AG04449 (cell line): ENCODE results near the gene SDCBP2.

Experiments used
- CTCF ChIA-PET: fragments of 350-600 bp; formaldehyde crosslinking; extraction: SDS; loops from one replicate; lab custom pipeline; 2021; ENCODE audit warnings: antibody characterized with exemption; lab: Yijun Ruan, JAX
- POLR2A ChIA-PET: fragments of 400-600, 350-600 bp; formaldehyde crosslinking; extraction: SDS; loops from one replicate; lab custom pipeline; 2020; ENCODE audit warnings: antibody characterized with exemption, inconsistent platforms; lab: Yijun Ruan, JAX
- DNase-seq: peaks from one replicate; pipeline ENCODE4 v3.0.0-alpha.2; 2010; ENCODE audit warnings: low read depth, low spot score
- H3K4me3 ChIP-seq: 2 replicates; pipeline ENCODE4 v1.5.1; 2011; ENCODE audit warnings: low read depth, mild to moderate bottlenecking, control low read depth, low read length
- TF ChIP-seq, protein P1 (sequence below): IDR thresholded peaks from one replicate; pipeline ENCODE4 v1.5.1; 2011; ENCODE audit warnings: mild to moderate bottlenecking, moderate library complexity, low read length, control low read depth, inconsistent platforms; ENCODE audit not compliant: insufficient read depth; ENCODE audit errors: missing control alignments

SDCBP2 gene

DNA sequence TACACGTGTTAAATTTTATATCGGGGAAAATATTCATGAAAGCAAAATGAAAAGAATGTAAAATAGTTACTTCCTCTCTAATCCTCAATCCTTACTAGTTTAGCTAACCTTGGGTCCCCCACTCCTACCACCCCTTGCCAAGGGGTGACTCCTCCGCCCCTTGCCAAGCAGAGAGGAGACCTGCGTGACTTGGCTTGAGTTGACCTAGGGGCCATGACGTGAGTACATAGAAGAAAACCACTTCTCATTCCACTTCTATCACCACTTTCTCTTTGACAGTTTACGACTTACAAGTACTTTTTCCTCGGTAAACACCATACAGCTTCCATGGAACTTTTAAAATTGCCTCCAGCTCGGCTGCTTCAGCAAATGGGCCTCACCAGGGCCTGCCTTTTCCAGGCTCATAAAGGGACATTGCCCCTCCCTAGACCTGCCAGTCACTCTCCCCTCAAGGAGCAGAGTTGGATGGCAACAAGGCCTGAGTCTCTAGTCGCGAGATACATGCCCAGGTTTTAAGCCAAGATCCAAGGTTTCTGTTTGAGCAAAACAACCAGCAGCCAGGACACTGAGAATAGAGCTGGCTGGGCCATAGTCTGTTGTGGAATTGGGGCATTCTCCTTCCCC lies 29.9 kb downstream of the SDCBP2 start:
- TF ChIP-seq, protein P1, sequence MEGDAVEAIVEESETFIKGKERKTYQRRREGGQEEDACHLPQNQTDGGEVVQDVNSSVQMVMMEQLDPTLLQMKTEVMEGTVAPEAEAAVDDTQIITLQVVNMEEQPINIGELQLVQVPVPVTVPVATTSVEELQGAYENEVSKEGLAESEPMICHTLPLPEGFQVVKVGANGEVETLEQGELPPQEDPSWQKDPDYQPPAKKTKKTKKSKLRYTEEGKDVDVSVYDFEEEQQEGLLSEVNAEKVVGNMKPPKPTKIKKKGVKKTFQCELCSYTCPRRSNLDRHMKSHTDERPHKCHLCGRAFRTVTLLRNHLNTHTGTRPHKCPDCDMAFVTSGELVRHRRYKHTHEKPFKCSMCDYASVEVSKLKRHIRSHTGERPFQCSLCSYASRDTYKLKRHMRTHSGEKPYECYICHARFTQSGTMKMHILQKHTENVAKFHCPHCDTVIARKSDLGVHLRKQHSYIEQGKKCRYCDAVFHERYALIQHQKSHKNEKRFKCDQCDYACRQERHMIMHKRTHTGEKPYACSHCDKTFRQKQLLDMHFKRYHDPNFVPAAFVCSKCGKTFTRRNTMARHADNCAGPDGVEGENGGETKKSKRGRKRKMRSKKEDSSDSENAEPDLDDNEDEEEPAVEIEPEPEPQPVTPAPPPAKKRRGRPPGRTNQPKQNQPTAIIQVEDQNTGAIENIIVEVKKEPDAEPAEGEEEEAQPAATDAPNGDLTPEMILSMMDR = no peak
- no peak for DNase-seq
- ChIA-PET CTCF (interaction anchor here (0.9 to 2.6 kb wide), 2 partner anchors 13 to 138 kb away, joined by 4 to 13 read pairs; no protein-coding TSS in a partner anchor), POLR2A (no interaction called here)
- no peak overlapping the region for H3K4me3 ChIP-seq

DNA sequence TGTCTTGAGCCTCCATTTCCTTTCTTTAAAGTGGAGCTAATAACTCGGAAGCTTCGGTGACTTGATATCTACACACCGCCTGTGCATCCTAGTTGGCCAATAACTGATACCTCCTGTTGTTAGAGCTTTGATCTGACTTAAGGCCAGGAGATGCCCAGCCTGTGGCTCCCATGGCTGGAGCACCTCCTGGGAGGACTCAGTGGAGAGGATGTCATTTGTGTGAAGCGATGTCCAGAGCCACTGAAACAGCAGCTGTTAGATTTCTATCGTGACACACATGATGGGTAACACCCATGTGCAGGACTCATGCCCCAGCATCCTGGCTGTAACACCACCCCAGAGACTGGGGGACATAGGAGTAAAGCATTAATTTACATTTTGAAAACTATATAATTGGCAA lies 30.8 kb downstream of the SDCBP2 start:
- H3K4me3 ChIP-seq = no peak overlapping the region
- TF ChIP-seq, protein P1 = no peak
- no peak for DNase-seq
- ChIA-PET POLR2A (interaction anchor here (0.6 kb wide), 1 partner anchor 36 kb away, joined by 3 read pairs; no protein-coding TSS in a partner anchor), CTCF (interaction anchor here (0.9 to 2.6 kb wide), 2 partner anchors 14 to 139 kb away, joined by 4 to 13 read pairs; no protein-coding TSS in a partner anchor)

DNA sequence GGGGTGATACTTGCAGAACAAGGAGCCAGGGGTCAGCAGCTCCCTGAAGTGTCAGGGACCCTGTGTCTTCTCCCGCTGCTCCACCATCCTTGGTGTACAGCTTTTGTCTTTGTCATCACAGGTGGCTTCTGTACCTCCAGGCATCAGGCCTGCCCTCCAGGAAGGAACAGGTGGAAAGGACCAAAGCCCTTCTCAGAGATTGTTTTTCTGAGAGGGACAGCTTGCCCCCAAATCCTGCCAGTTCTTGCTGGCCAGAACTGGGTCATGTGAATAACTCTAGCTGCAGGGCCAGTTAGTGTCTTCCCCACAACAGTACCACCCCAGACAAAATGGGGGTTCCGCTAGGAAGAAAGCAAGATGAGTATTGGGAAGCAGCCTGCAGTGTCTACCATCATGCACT lies 31.5 kb downstream of the SDCBP2 start:
- ChIA-PET POLR2A (no interaction called here), CTCF (interaction anchor here (2.6 kb wide), 1 partner anchor 15 kb away, joined by 13 read pairs; no protein-coding TSS in a partner anchor)
- TF ChIP-seq, protein P1 = no peak
- H3K4me3 ChIP-seq = no peak overlapping the region
- DNase-seq = no peak

DNA sequence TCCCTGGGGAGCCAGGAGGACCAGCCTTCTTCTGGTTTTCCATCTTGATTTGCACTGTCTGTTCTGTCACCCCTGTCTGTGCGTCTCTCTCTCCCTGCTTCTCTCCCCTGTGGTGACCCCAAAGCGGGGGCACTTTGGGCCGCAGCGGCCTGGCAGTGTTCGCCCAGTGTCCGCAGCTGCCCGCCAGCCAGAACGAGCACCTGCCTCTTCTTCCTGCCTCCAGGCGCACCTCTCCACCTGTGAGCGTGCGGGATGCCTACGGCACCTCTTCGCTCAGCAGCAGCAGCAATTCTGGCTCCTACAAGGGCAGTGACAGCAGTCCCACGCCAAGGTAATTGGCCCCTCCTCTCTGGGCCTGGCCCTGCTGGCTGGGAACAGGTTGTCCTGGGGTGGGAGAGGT lies 32.0 kb downstream of the SDCBP2 start:
- POLR2A ChIA-PET = no interaction called here
- TF ChIP-seq, protein P1 = no peak
- no peak for DNase-seq
- H3K4me3 ChIP-seq = no peak overlapping the region
- CTCF ChIA-PET = interaction anchor here (2.6 kb wide), 1 partner anchor 16 kb away, joined by 13 read pairs; no protein-coding TSS in a partner anchor

DNA sequence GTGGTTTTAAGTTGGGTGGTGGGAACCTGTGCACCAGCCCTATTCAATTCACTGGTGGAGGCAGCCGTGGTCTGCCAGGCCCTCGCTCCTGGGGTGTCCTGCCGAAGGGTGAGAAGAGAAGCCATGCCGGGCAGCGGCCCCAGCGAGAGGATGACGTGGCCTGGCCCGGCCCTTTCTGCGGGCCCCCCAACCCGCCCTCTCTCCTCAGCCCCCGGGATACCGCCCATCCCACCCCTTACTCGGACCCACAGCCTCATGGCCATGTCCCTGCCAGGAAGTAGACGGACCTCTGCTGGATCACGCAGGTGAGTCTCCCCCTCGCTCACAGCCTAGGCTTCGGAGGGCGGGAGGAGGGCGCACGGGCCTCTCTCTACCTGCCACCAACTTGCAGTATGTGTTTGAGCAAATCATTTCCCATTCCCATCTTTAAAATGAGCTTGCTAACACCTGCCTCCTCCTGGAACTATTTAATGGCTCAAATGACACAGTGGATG lies 32.8 kb downstream of the SDCBP2 start:
- DNase-seq = no peak
- TF ChIP-seq, protein P1 = no peak
- no peak overlapping the region for H3K4me3 ChIP-seq
- CTCF ChIA-PET = no interaction called here
- POLR2A ChIA-PET = no interaction called here

DNA sequence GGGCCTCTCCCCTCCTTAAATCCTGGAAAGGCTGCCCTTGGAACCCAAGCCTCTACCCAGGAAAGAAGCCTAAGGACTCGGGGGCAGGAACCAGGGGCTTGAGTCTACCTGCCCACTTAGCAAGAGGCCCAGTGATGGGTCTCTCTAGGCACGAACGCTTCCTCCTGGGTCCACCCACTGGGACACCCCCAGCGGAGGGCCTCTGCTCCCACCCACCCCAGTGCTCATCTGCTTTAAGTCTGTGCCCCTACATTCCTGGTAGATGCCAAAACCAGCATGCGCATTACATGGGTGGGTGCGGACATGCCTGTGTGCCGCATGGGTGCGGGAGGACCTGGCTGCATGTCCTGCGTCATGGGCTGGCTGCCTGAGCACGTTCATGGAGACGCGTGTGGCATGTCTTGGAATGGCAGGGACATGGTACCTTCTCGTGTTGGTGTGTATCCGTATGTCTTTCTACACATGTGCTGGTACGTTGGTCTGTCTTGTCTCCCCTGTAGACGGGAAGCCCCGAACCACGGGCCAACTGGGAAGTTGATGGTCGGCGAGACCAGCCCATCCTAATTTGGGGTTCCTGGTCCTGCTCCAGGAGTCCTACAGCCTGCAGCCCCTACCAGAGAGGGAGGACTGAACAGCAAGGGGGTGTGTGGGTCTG lies 33.5 kb downstream of the SDCBP2 start:
- H3K4me3 ChIP-seq = no peak overlapping the region
- POLR2A ChIA-PET = no interaction called here
- CTCF ChIA-PET = no interaction called here
- TF ChIP-seq, protein P1 = no peak
- DNase-seq = no peak
